NCI-H226 (cell line): ENCODE measurements around the gene COMMD6.

Source experiments
- DNase-seq: peaks from one replicate; pipeline ENCODE4 v3.0.0-alpha.2; 2015

Gene COMMD6

GRCh38 chr13:75518439-75519088 is 19.1 kb downstream of the COMMD6 start:
- no peak for DNase-seq

- DNase-seq: peak; percentile 62
Measured at GRCh38 chr13:75514080-75514995, 23.3 kb downstream of the COMMD6 start.

- DNase-seq: no peak
Measured at GRCh38 chr13:75513271-75513670, 24.4 kb downstream of the COMMD6 start.

- no peak for DNase-seq
Measured at GRCh38 chr13:75512253-75512652, 25.4 kb downstream of the COMMD6 start.

GRCh38 chr13:75511051-75511625 is 26.5 kb downstream of the COMMD6 start:
- peak; percentile 9 for DNase-seq

- DNase-seq: no peak
Measured at GRCh38 chr13:75508002-75508548, 29.6 kb downstream of the COMMD6 start.

- DNase-seq: no peak
Measured at GRCh38 chr13:75507027-75508001, 30.3 kb downstream of the COMMD6 start.

- no peak for DNase-seq
Measured at GRCh38 chr13:75506018-75506417, 31.6 kb downstream of the COMMD6 start.

- DNase-seq: no peak
Measured at GRCh38 chr13:75505327-75505726, 32.3 kb downstream of the COMMD6 start.

- peak; percentile 79 for DNase-seq
Measured at GRCh38 chr13:75495938-75496337, 41.7 kb downstream of the COMMD6 start.

- DNase-seq: peak; percentile 37
Measured at GRCh38 chr13:75494491-75494890, 43.1 kb downstream of the COMMD6 start.

- DNase-seq: no peak
Measured at GRCh38 chr13:75493156-75493555, 44.5 kb downstream of the COMMD6 start.

- peak; percentile 49 for DNase-seq
Measured at GRCh38 chr13:75492389-75492788, 45.3 kb downstream of the COMMD6 start.

- no peak for DNase-seq
Measured at GRCh38 chr13:75491376-75491775, 46.3 kb downstream of the COMMD6 start.

GRCh38 chr13:75489502-75490263 is 48.0 kb downstream of the COMMD6 start:
- DNase-seq: peak; percentile 41

GRCh38 chr13:75486146-75487062 is 51.2 kb downstream of the COMMD6 start:
- DNase-seq: no peak

GRCh38 chr13:75485286-75486062 is 52.2 kb downstream of the COMMD6 start:
- peak; percentile 22 for DNase-seq

- DNase-seq: no peak
Measured at GRCh38 chr13:75482820-75483079, 54.9 kb downstream of the COMMD6 start.

GRCh38 chr13:75482070-75482819 is 55.4 kb downstream of the COMMD6 start, which contains the start of gene TBC1D4:
Gene TBC1D4 (minus strand): TSS chr13:75482169. CDS start chr13:75481767, 402 bp downstream.
- DNase-seq: peak; percentile 87
